ENCODE results near the gene CNOT4.
"Not testable (repeated sequence)": the region's sequence is repeated elsewhere in the genome, so short reads cannot be mapped to it uniquely, and the experiment has no call there.

Gene CNOT4

GRCh38 chr7:135486261-135486920 is 23.5 kb downstream of the CNOT4 start:
- no peak for DNase-seq (ENCODE audit: low read depth, low spot score)
- TF ChIP-seq EZH2 (IDR thresholded peaks at IDR 0.05) (no peak), FOXP2 (optimal IDR thresholded peaks at IDR 0.05; ENCODE audit: control extremely low read depth, extremely low read length, insufficient read depth) (no peak), POLR2AphosphoS5 (IDR thresholded peaks at IDR 0.05; ENCODE audit: borderline replicate concordance, low read depth, low read length) (no peak)
- no peak overlapping the region for H3K9ac ChIP-seq (ENCODE audit: insufficient read length)
- peaks cover 11% of the 10 kb centered on the region for H3K36me3 ChIP-seq (ENCODE audit: insufficient read depth, low read length)
- no peak overlapping the region for H3K4me3 ChIP-seq
- H3K27ac ChIP-seq = no peak overlapping the region
- H3K9me3 ChIP-seq (ENCODE audit: low read depth, low read length) = no peaks in the 10 kb centered on the region

GRCh38 chr7:135481598-135481979 is 28.3 kb downstream of the CNOT4 start:
- Histone ChIP-seq H3K27ac (no peak overlapping the region), H3K9ac (ENCODE audit: insufficient read length) (no peak overlapping the region), H3K36me3 (ENCODE audit: insufficient read depth, low read length) (peaks cover 8% of the 10 kb centered on the region; the same call in 1 of the 2 replicates), H3K9me3 (ENCODE audit: low read depth, low read length) (no peaks in the 10 kb centered on the region), H3K4me3 (no peak overlapping the region)
- no peak for DNase-seq (ENCODE audit: low read depth, low spot score)
- no peak for TF ChIP-seq FOXP2 (optimal IDR thresholded peaks at IDR 0.05; ENCODE audit: control extremely low read depth, extremely low read length, insufficient read depth)
- no peak for TF ChIP-seq POLR2AphosphoS5 (IDR thresholded peaks at IDR 0.05; ENCODE audit: borderline replicate concordance, low read depth, low read length)
- TF ChIP-seq EZH2 (IDR thresholded peaks at IDR 0.05) = no peak

GRCh38 chr7:135480966-135481597 is 28.8 kb downstream of the CNOT4 start:
- Histone ChIP-seq H3K9ac (ENCODE audit: insufficient read length) (no peak overlapping the region), H3K27ac (no peak overlapping the region)

GRCh38 chr7:135475521-135475920 is 34.4 kb downstream of the CNOT4 start:
- no peak overlapping the region for H3K9ac ChIP-seq (ENCODE audit: insufficient read length)
- peaks cover 2% of the 10 kb centered on the region; the same call in 1 of the 2 replicates for H3K36me3 ChIP-seq (ENCODE audit: insufficient read depth, low read length)
- TF ChIP-seq EZH2 (IDR thresholded peaks at IDR 0.05) (no peak), POLR2AphosphoS5 (IDR thresholded peaks at IDR 0.05; ENCODE audit: borderline replicate concordance, low read depth, low read length) (no peak), FOXP2 (optimal IDR thresholded peaks at IDR 0.05; ENCODE audit: control extremely low read depth, extremely low read length, insufficient read depth) (no peak)
- DNase-seq (ENCODE audit: low read depth, low spot score) = no peak
- no peak overlapping the region for H3K27ac ChIP-seq
- H3K9me3 ChIP-seq (ENCODE audit: low read depth, low read length) = no peaks in the 10 kb centered on the region
- H3K4me3 ChIP-seq = no peak overlapping the region

More at GRCh38 chr7:135480966-135481597, 28.8 kb downstream of the CNOT4 start:
- no peaks in the 10 kb centered on the region for H3K9me3 ChIP-seq (ENCODE audit: low read depth, low read length)
- H3K36me3 ChIP-seq (ENCODE audit: insufficient read depth, low read length) = peaks cover 8% of the 10 kb centered on the region; the same call in 1 of the 2 replicates
- no peak overlapping the region for H3K4me3 ChIP-seq
- no peak for DNase-seq (ENCODE audit: low read depth, low spot score)
- TF ChIP-seq POLR2AphosphoS5 (IDR thresholded peaks at IDR 0.05; ENCODE audit: borderline replicate concordance, low read depth, low read length) = no peak
- no peak for TF ChIP-seq EZH2 (IDR thresholded peaks at IDR 0.05)
- TF ChIP-seq FOXP2 (optimal IDR thresholded peaks at IDR 0.05; ENCODE audit: control extremely low read depth, extremely low read length, insufficient read depth) = no peak

GRCh38 chr7:135469705-135470104 is 40.2 kb downstream of the CNOT4 start:
- H3K9ac ChIP-seq (ENCODE audit: insufficient read length); H3K27ac ChIP-seq; H3K9me3 ChIP-seq (ENCODE audit: low read depth, low read length); H3K4me3 ChIP-seq; H3K36me3 ChIP-seq (ENCODE audit: insufficient read depth, low read length); DNase-seq (ENCODE audit: low read depth, low spot score): not testable (repeated sequence)

GRCh38 chr7:135467207-135467711 is 42.6 kb downstream of the CNOT4 start:
- Histone ChIP-seq H3K4me3 (no peak overlapping the region), H3K27ac (no peak overlapping the region), H3K9me3 (ENCODE audit: low read depth, low read length) (no peaks in the 10 kb centered on the region), H3K36me3 (ENCODE audit: insufficient read depth, low read length) (0 out of 2 replicates have a peak, but pooled peaks cover 4% of the 10 kb centered on the region), H3K9ac (ENCODE audit: insufficient read length) (no peak overlapping the region)
- DNase-seq (ENCODE audit: low read depth, low spot score) = no peak
- TF ChIP-seq FOXP2 (optimal IDR thresholded peaks at IDR 0.05; ENCODE audit: control extremely low read depth, extremely low read length, insufficient read depth) (no peak), POLR2AphosphoS5 (IDR thresholded peaks at IDR 0.05; ENCODE audit: borderline replicate concordance, low read depth, low read length) (no peak), EZH2 (IDR thresholded peaks at IDR 0.05) (no peak)

GRCh38 chr7:135466442-135467206 is 43.3 kb downstream of the CNOT4 start:
- no peaks in the 10 kb centered on the region for H3K9me3 ChIP-seq (ENCODE audit: low read depth, low read length)
- TF ChIP-seq EZH2 (IDR thresholded peaks at IDR 0.05) = no peak
- TF ChIP-seq POLR2AphosphoS5 (IDR thresholded peaks at IDR 0.05; ENCODE audit: borderline replicate concordance, low read depth, low read length) = no peak
- TF ChIP-seq FOXP2 (optimal IDR thresholded peaks at IDR 0.05; ENCODE audit: control extremely low read depth, extremely low read length, insufficient read depth) = no peak
- 0 out of 2 replicates have a peak, but pooled peaks cover 4% of the 10 kb centered on the region for H3K36me3 ChIP-seq (ENCODE audit: insufficient read depth, low read length)
- DNase-seq (ENCODE audit: low read depth, low spot score) = no peak
- no peak overlapping the region for H3K9ac ChIP-seq (ENCODE audit: insufficient read length)
- no peak overlapping the region for H3K27ac ChIP-seq
- no peak overlapping the region for H3K4me3 ChIP-seq

- no peak for DNase-seq (ENCODE audit: low read depth, low spot score)
- Histone ChIP-seq H3K36me3 (ENCODE audit: insufficient read depth, low read length) (0 out of 2 replicates have a peak, but pooled peaks cover 4% of the 10 kb centered on the region), H3K4me3 (no peak overlapping the region), H3K9ac (ENCODE audit: insufficient read length) (no peak overlapping the region), H3K9me3 (ENCODE audit: low read depth, low read length) (no peaks in the 10 kb centered on the region), H3K27ac (no peak overlapping the region)
- TF ChIP-seq FOXP2 (optimal IDR thresholded peaks at IDR 0.05; ENCODE audit: control extremely low read depth, extremely low read length, insufficient read depth) (no peak), EZH2 (IDR thresholded peaks at IDR 0.05) (no peak), POLR2AphosphoS5 (IDR thresholded peaks at IDR 0.05; ENCODE audit: borderline replicate concordance, low read depth, low read length) (no peak)
These were observed 46.0 kb downstream of the CNOT4 start for GRCh38 chr7:135463908-135464307.

All from SK-N-MC (cell line).